ENCODE measurements around the gene INSC. TPM values are rescaled to one million over a fixed set of nuclear protein-coding genes. Genes with fewer than 3 reads are reported as not detected.
A peak's percentile ranks its signal among the peaks of the same experiment; 100 is the strongest.

Gene INSC
- total RNA-seq, 1 experiment from 2014 or later = 0.17 TPM

- POLR2A ChIA-PET = no interaction called here
- H3K27me3 ChIP-seq (ENCODE audit: insufficient read depth, low read length) = no peaks in the 10 kb centered on the region
- ATAC-seq (no peak), DNase-seq (ENCODE audit: low read depth, low spot score) (no peak)
- no peak for TF ChIP-seq POLR2A (IDR thresholded peaks at IDR 0.05; ENCODE audit: borderline replicate concordance, extremely low read depth, insufficient read depth, insufficient read length)
- TF ChIP-seq CBX3 (IDR thresholded peaks at IDR 0.05; ENCODE audit: low read depth) = no peak
- TF ChIP-seq TCF7L2 (IDR thresholded peaks at IDR 0.05; ENCODE audit: borderline replicate concordance, extremely low read depth, insufficient read depth, insufficient read length) = no peak
- no peak for TF ChIP-seq ATF3 (IDR thresholded peaks at IDR 0.05)
- no peak for TF ChIP-seq RAD21 (IDR thresholded peaks at IDR 0.05; ENCODE audit: low read depth)
- no peak for TF ChIP-seq SRF (IDR thresholded peaks at IDR 0.05; ENCODE audit: low read depth)
- TF ChIP-seq, protein P1, sequence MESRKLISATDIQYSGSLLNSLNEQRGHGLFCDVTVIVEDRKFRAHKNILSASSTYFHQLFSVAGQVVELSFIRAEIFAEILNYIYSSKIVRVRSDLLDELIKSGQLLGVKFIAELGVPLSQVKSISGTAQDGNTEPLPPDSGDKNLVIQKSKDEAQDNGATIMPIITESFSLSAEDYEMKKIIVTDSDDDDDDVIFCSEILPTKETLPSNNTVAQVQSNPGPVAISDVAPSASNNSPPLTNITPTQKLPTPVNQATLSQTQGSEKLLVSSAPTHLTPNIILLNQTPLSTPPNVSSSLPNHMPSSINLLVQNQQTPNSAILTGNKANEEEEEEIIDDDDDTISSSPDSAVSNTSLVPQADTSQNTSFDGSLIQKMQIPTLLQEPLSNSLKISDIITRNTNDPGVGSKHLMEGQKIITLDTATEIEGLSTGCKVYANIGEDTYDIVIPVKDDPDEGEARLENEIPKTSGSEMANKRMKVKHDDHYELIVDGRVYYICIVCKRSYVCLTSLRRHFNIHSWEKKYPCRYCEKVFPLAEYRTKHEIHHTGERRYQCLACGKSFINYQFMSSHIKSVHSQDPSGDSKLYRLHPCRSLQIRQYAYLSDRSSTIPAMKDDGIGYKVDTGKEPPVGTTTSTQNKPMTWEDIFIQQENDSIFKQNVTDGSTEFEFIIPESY (IDR thresholded peaks at IDR 0.05; ENCODE audit: extremely low read depth, insufficient replicate concordance, low read length) = no peak
- TF ChIP-seq CTCF (IDR thresholded peaks at IDR 0.05 in 2 of 3, conservative IDR thresholded peaks at IDR 0.05 in 1 of 3; ENCODE audit: borderline replicate concordance in 1 of 3, insufficient read depth in 1 of 3, low read depth in 2 of 3, low read length in 2 of 3) = no peak
- TF ChIP-seq EZH2phosphoT487 (IDR thresholded peaks at IDR 0.05; ENCODE audit: borderline replicate concordance) = no peak
- TF ChIP-seq, protein P2, sequence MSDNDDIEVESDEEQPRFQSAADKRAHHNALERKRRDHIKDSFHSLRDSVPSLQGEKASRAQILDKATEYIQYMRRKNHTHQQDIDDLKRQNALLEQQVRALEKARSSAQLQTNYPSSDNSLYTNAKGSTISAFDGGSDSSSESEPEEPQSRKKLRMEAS (IDR thresholded peaks at IDR 0.05) = no peak
- TF ChIP-seq FOSL1 (IDR thresholded peaks at IDR 0.05; ENCODE audit: low read depth) = no peak
- TF ChIP-seq SIN3A (IDR thresholded peaks at IDR 0.05; ENCODE audit: low read depth) = no peak
- TF ChIP-seq ZFX (IDR thresholded peaks at IDR 0.05) = no peak
- no peak for TF ChIP-seq CEBPB (IDR thresholded peaks at IDR 0.05; ENCODE audit: low read depth)
- TF ChIP-seq SP1 (IDR thresholded peaks at IDR 0.05; ENCODE audit: low read depth) = no peak
- TF ChIP-seq POLR2AphosphoS5 (IDR thresholded peaks at IDR 0.05; ENCODE audit: low read depth, low read length) = no peak
- TF ChIP-seq JUND (IDR thresholded peaks at IDR 0.05) = no peak
- peak within 1 kb of the TSS; percentile 69 for H3K4me2 ChIP-seq (ENCODE audit: low read length)
- H4K20me1 ChIP-seq (ENCODE audit: insufficient read depth) = no peaks in the 10 kb centered on the region
- BruUV-seq (replicated peaks) = no TSS peak
- peak within 1 kb of the TSS; percentile 78 for H2AFZ ChIP-seq (ENCODE audit: low read depth, low read length, poor library complexity, severe bottlenecking)
- intact Hi-C loops (cut with micrococcal nuclease) = no loop called here
- H3K9ac ChIP-seq (ENCODE audit: low read length) = no peak within 1 kb of the TSS
- H3K4me1 ChIP-seq (ENCODE audit: control insufficient read depth in 1 of 2, insufficient read depth in 2 of 2, low read length in 2 of 2) = peaks cover 7 to 11% of the 10 kb centered on the region in 2 experiments; a peak in 2 of 4 replicates
- RAD21 ChIA-PET (ENCODE audit: low non-redundant PET in 1 of 2, low total read pairs in 2 of 2, uncharacterized antibody in 2 of 2, unreplicated experiment in 2 of 2) = interaction anchor here (1.0 to 2.3 kb wide), 2 partner anchors 33 to 165 kb away, joined by 3 to 8 read pairs; no protein-coding TSS in a partner anchor
- no peaks in the 10 kb centered on the region for H3K79me2 ChIP-seq (ENCODE audit: insufficient read depth, low read length)
- peak within 1 kb of the TSS; percentile 56 for H3K27ac ChIP-seq (ENCODE audit: low read depth, low read length)
- CTCF ChIA-PET = interaction anchor here (1.1 to 6.1 kb wide), 5 partner anchors 13 to 165 kb away, joined by 3 to 122 read pairs (median 16); no protein-coding TSS in a partner anchor
- H3K36me3 ChIP-seq (ENCODE audit: control insufficient read depth in 1 of 2, insufficient read depth in 2 of 2, low read length in 2 of 2) = no peaks in the 10 kb centered on the region
- H3K9me3 ChIP-seq (ENCODE audit: control insufficient read depth in 1 of 2, insufficient read depth in 1 of 2, low read depth in 1 of 2, low read length in 2 of 2) = no peaks in the 10 kb centered on the region
- peak within 1 kb of the TSS in 1 of 2 experiments; percentile 7; a peak in 2 of 4 replicates for H3K4me3 ChIP-seq (replicated peaks in 1 of 2; ENCODE audit: low read depth in 1 of 2, low read length in 2 of 2)
- H3K9me2 ChIP-seq (ENCODE audit: insufficient read depth) = no peaks in the 10 kb centered on the region
These were observed 41.1 kb upstream of the INSC start, which contains the start of gene CALCB for GRCh38 chr11:15073361-15074205. Gene CALCB (plus strand): TSS chr11:15073593. CDS start chr11:15074719, 1,126 bp downstream.

Data from HCT116 (cell line).